GM10847 (cell line): ENCODE results near the gene DNMBP.

Source experiments
- POLR2A ChIP-seq: IDR thresholded peaks from 2 replicates; pipeline ENCODE4 v1.6.1; 2011; ENCODE audit not compliant: insufficient read length; ENCODE audit errors: extremely low read depth

The DNMBP gene

GRCh38 chr10:99843310-99843709 lies 166.4 kb downstream of the DNMBP start:
- no peak for TF ChIP-seq POLR2A

GRCh38 chr10:99841746-99842145 lies 168.0 kb downstream of the DNMBP start:
- no peak for TF ChIP-seq POLR2A

DNA sequence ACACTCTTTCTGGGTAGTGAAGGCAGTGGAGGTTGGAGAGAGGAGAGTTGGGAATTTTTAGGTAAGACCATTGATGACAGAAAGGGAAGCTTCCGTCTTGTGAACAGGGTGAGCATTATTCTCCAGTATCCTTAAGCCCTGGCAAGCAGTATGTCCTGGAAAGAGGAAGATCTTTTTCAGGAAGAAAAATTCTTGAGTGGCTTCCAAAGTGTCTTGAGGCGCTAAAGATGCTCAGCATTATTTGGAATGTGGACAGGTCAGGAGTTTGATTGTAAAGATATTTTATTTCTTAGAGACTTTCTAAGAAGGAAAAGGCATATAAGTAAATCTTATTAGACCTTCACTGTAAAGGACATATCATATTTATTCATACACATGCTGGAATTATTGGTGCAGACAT lies 173.0 kb downstream of the DNMBP start:
- no peak for TF ChIP-seq POLR2A

DNA sequence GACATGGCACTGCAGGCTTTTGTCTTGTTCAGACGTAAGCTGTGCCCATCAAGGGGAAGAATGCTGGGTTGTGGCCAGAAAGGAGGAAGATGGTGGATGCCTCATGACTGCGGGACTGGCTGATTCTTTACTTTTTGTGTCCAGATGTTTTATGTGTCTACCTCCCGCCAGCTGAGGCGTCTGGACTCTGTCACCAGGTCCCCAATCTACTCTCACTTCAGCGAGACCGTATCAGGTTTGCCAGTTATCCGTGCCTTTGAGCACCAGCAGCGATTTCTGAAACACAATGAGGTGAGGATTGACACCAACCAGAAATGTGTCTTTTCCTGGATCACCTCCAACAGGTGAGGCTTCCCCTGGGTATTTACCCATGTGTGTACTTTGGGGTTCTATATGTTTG lies 173.8 kb downstream of the DNMBP start:
- TF ChIP-seq POLR2A, result no peak

DNA sequence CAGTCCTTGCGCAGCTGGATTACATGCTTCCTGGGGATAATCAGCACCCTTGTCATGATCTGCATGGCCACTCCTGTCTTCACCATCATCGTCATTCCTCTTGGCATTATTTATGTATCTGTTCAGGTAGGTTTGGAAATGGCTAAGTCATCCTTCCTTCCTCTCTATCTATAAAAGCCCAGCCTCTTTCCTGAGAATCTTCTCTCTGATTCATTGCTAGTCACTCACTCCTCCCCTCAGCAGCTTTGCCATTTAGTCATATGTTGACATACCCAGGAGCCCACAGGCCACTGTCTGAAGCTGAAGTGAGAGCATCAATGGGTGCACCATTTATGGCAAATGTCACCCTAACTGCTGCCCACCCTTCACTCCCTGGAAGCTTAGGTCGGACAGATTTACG lies 175.3 kb downstream of the DNMBP start:
- TF ChIP-seq POLR2A, result no peak

DNA sequence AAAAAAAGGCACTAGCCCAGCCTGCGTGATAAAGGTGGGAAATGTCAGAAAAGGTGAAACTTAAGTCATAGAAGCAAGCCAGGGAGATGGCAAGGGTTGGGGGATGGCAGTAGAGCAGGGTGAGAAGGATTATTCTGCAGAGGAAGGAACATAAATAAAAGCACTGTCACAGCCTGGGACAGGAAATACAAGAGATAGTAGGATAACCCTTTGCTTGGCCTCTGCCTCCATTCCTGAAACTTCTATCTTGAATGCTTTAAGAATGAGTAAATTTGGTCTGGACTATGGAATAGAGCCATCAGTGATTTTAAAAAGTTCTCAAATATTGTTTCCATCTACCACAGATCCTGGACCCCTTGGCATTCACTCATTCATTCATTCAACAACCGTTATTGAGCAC lies 177.3 kb downstream of the DNMBP start:
- no peak for TF ChIP-seq POLR2A

DNA sequence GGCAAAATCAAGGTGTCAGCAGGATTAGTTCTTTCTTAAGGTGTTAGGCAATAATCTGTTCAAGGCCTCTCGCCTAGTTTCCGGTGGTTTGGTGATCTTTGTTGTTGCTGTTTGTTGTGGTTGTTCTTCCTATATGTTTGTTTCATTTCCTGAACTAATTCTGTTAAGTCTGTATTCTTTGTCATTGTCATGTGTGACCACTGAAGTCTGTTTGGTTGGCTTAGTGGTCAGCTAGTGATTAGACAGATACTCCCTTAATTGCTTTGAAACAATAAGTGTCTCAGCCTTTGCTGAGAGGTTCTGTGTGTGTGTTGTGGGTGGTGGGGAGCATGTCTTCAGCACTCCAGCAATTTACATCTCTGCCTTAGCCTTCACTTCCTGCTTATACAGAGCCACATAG lies 181.3 kb downstream of the DNMBP start:
- TF ChIP-seq POLR2A, result no peak

DNA sequence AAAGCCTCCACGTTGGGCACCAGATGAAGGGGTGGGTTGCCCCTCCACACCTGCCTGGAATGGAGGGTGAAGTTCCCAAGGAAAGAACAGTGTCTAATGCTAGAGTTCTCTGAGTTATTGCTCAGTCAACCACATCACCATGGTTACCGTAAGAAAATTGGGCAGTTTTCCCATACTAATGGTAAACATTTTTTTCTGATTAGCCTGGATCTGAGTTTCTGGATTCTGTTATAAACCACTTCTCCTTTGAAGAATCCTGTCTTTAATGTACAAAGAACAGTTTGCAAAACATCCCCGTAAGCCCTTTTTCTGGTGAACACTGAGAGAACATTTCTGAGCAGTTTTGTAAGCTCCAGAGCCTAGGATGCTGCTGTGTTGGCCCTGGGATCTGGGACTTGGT lies 181.8 kb downstream of the DNMBP start:
- no peak for TF ChIP-seq POLR2A
